OCI-LY3 (cell line): ENCODE results near the gene CCDC50.

Experiments
- H2AFZ ChIP-seq: fragments of 200-600, 300-600 bp; shearing (Covaris generic); 2 replicates; pipeline ENCODE4 v1.6.0; 2014; ENCODE audit warnings: antibody characterized with exemption, low read depth, low read length
- H3K27ac ChIP-seq: fragments of 200-600, 300-600 bp; sonication (generic); 2 replicates; pipeline ENCODE4 v1.5.1; 2014; ENCODE audit warnings: mild to moderate bottlenecking, low read length, moderate library complexity, mixed read lengths
- H3K27me3 ChIP-seq: fragments of 200-600, 300-600 bp; sonication (generic); 2 replicates; pipeline ENCODE4 v1.6.1; 2014; ENCODE audit warnings: low read depth, low read length, mixed read lengths
- H3K36me3 ChIP-seq: fragments of 200-600, 300-600 bp; sonication (generic); replicated peaks from 2 replicates; pipeline ENCODE3; 2014; ENCODE audit warnings: low read depth, low read length, mixed read lengths
- H3K4me1 ChIP-seq: fragments of 300-600, 200-600 bp; sonication (generic); 2 replicates; pipeline ENCODE4 v1.6.1; 2014; ENCODE audit warnings: low read length, mixed read lengths
- H3K4me2 ChIP-seq: fragments of 200-600, 300-600 bp; sonication (generic); 2 replicates; pipeline ENCODE4 v1.6.1; 2014; ENCODE audit warnings: low read length, mixed read lengths
- H3K4me3 ChIP-seq: fragments of 300-600, 200-600 bp; sonication (generic); 2 replicates; pipeline ENCODE4 v1.5.1; 2014; ENCODE audit warnings: antibody characterized with exemption, mild to moderate bottlenecking, low read length, moderate library complexity
- H3K79me2 ChIP-seq: fragments of 300-600, 200-600 bp; shearing (Covaris generic); 2 replicates; pipeline ENCODE4 v1.6.1; 2014; ENCODE audit warnings: mild to moderate bottlenecking, low read length, mixed read lengths
- H3K9ac ChIP-seq: fragments of 300-600, 200-600 bp; shearing (Covaris generic); 2 replicates; pipeline ENCODE4 v1.6.0; 2014; ENCODE audit warnings: mild to moderate bottlenecking, low read length, moderate library complexity
- H3K9me3 ChIP-seq: fragments of 200-600, 300-600 bp; shearing (Covaris generic); 2 replicates; pipeline ENCODE4 v1.6.1; 2014; ENCODE audit warnings: low read length, mixed read lengths; ENCODE audit not compliant: insufficient read depth
- H4K20me1 ChIP-seq: fragments of 200-600, 300-600 bp; sonication (generic); 2 replicates; pipeline ENCODE4 v1.6.1; 2016; ENCODE audit warnings: low read length, mixed read lengths; ENCODE audit not compliant: insufficient read depth
- EZH2phosphoT487 ChIP-seq: fragments of 200-600 bp; shearing (Covaris generic); IDR thresholded peaks from 2 replicates; pipeline ENCODE4 v1.6.1; 2018; ENCODE audit warnings: antibody characterized with exemption, mixed run types, low read depth
- TF ChIP-seq, protein P1 (sequence below): fragments of 200-600, 300-600 bp; sonication (generic); IDR thresholded peaks from 2 replicates; pipeline ENCODE4 v1.5.1; 2014; ENCODE audit warnings: antibody characterized with exemption, low read length, low read depth

The CCDC50 gene

DNA sequence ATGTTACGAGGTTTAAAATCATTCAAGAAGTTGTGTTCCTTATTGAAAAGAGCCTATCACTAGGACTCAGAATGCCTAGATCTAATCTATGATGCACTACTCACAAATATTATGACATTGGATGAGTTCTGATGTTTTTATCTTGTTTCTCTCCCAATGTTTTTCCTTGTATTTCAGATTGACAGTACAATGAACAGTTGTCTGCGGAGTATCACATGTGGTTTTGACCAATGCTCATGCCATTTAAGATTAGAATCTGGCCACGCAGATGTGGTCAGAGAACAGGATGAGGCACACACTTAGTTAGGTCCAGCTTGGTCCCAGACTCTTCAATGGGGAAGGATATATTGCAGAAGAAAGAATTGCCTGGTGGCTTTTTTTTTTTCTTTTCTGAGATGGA is 25.6 kb upstream of the CCDC50 start:
- Histone ChIP-seq H3K4me3 (no peak overlapping the region), H3K9ac (no peak overlapping the region), H3K79me2 (no peaks in the 10 kb centered on the region), H3K27ac (no peak overlapping the region), H2AFZ (no peak overlapping the region), H3K36me3 (no peaks in the 10 kb centered on the region), H4K20me1 (no peaks in the 10 kb centered on the region), H3K9me3 (no peaks in the 10 kb centered on the region), H3K4me1 (peaks cover 43% of the 10 kb centered on the region), H3K4me2 (no peak overlapping the region), H3K27me3 (no peaks in the 10 kb centered on the region)
- TF ChIP-seq EZH2phosphoT487 = no peak
- TF ChIP-seq, protein P1, sequence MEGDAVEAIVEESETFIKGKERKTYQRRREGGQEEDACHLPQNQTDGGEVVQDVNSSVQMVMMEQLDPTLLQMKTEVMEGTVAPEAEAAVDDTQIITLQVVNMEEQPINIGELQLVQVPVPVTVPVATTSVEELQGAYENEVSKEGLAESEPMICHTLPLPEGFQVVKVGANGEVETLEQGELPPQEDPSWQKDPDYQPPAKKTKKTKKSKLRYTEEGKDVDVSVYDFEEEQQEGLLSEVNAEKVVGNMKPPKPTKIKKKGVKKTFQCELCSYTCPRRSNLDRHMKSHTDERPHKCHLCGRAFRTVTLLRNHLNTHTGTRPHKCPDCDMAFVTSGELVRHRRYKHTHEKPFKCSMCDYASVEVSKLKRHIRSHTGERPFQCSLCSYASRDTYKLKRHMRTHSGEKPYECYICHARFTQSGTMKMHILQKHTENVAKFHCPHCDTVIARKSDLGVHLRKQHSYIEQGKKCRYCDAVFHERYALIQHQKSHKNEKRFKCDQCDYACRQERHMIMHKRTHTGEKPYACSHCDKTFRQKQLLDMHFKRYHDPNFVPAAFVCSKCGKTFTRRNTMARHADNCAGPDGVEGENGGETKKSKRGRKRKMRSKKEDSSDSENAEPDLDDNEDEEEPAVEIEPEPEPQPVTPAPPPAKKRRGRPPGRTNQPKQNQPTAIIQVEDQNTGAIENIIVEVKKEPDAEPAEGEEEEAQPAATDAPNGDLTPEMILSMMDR = no peak

DNA sequence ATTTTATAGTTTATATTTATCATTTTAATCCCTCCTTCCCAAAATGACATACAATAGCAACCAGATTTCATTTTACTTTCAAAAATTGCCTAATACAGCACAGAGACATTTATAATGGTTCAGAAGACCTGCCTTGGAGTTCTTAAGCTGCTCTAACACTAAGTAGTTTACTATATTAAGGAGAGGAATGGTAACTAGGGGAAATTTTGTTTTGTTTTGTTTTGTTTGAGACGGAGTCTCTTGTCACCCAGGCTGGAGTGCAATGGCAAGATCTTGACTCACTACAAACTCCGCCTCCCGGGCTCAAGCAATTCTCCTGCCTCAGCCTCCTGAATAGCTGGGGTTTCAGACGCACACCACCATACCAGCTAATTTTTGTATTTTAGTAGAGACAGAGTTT is 22.8 kb upstream of the CCDC50 start:
- H3K9me3 ChIP-seq = no peaks in the 10 kb centered on the region
- H3K4me1 ChIP-seq = peaks cover 16% of the 10 kb centered on the region
- H3K79me2 ChIP-seq = no peaks in the 10 kb centered on the region
- H3K9ac ChIP-seq = no peak overlapping the region
- H3K36me3 ChIP-seq = no peaks in the 10 kb centered on the region
- TF ChIP-seq, protein P1 = no peak
- TF ChIP-seq EZH2phosphoT487 = no peak
- H3K27me3 ChIP-seq = no peaks in the 10 kb centered on the region
- H3K4me3 ChIP-seq = no peak overlapping the region
- H3K27ac ChIP-seq = no peak overlapping the region
- H4K20me1 ChIP-seq = no peaks in the 10 kb centered on the region
- no peak overlapping the region for H2AFZ ChIP-seq
- no peak overlapping the region for H3K4me2 ChIP-seq

DNA sequence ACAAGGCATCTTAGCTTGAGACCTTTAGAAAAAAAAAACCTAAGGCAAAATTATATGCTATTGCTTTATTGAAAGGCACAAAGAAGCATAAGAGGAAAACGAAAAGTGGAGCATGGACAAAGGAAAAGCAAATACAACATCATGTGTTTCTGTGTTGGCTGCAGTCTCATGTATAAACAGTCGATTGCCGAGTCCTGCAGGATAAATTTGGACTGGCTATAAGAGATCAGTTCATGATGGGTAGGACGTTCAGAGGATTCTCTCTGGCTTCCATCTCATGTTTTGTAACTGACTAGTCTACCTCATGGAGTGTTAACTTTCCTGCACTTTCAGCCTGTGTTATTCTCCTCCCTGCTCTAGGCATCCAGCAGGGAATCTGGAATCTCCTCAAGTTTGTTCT is 21.9 kb upstream of the CCDC50 start:
- H3K9me3 ChIP-seq = no peaks in the 10 kb centered on the region
- TF ChIP-seq, protein P1 = no peak
- TF ChIP-seq EZH2phosphoT487 = no peak
- peaks cover 7% of the 10 kb centered on the region for H3K4me1 ChIP-seq
- H3K9ac ChIP-seq = no peak overlapping the region
- H3K79me2 ChIP-seq = no peaks in the 10 kb centered on the region
- H3K27me3 ChIP-seq = no peaks in the 10 kb centered on the region
- H3K4me3 ChIP-seq = no peak overlapping the region
- H3K27ac ChIP-seq = no peak overlapping the region
- H4K20me1 ChIP-seq = no peaks in the 10 kb centered on the region
- no peak overlapping the region for H3K4me2 ChIP-seq
- no peaks in the 10 kb centered on the region for H3K36me3 ChIP-seq
- H2AFZ ChIP-seq = no peak overlapping the region

DNA sequence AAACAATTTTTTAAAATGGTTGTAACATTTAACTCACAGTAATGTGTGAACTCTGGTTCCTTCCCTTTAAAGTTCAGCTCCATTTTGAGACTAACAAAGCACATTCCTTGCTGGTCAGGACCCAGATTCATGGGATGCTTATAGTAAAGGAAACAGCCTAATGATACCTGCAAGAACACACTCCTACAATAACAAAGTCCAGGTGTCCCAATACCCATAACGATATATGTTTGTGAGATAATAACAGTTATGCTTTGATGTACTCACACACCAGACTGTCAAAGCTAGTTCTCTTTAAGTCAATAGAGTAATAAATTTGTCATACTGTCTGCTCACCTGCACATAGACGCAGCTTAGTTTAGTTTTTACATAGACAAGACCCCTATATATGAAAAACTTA is 15.9 kb upstream of the CCDC50 start:
- Histone ChIP-seq H3K9ac (no peak overlapping the region), H3K4me2 (no peak overlapping the region), H3K27me3 (no peaks in the 10 kb centered on the region), H3K4me1 (no peaks in the 10 kb centered on the region), H2AFZ (no peak overlapping the region), H3K9me3 (no peaks in the 10 kb centered on the region), H3K36me3 (no peaks in the 10 kb centered on the region), H3K27ac (no peak overlapping the region), H3K79me2 (no peaks in the 10 kb centered on the region), H3K4me3 (no peak overlapping the region), H4K20me1 (no peaks in the 10 kb centered on the region)
- no peak for TF ChIP-seq EZH2phosphoT487
- TF ChIP-seq, protein P1 = no peak
